ENCODE measurements around the gene DNM3.

The DNM3 gene

GRCh38 chr1:171969226-171969625, 127.9 kb downstream of the DNM3 start:
- DNase-seq (ENCODE audit: low read depth in 2 of 3, low spot score in 2 of 3): no peak

- no peak for DNase-seq (ENCODE audit: low read depth in 2 of 3, low spot score in 2 of 3)
Observed at GRCh38 chr1:171969813-171970212, 128.5 kb downstream of the DNM3 start.

DNA sequence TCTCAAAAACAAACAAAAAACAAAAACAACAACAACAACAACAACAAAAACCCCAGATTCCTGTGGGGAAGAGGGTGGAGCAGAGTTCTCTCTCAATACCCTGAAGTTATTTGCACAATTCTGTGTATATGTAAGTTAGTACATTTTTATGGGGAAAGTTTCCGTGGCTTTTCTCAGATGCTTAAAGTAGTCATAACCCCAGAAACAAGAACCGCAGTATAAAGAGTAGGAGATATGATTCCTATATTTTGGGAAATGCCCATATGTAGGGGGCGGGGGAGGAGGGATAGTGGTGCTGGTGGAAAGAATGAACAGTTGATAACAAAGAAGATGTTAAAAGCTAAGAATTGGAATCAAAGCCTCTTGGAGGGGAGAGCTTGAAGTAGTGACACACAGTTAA, 131.5 kb downstream of the DNM3 start:
- no peak for DNase-seq (ENCODE audit: low read depth in 2 of 3, low spot score in 2 of 3)

DNA sequence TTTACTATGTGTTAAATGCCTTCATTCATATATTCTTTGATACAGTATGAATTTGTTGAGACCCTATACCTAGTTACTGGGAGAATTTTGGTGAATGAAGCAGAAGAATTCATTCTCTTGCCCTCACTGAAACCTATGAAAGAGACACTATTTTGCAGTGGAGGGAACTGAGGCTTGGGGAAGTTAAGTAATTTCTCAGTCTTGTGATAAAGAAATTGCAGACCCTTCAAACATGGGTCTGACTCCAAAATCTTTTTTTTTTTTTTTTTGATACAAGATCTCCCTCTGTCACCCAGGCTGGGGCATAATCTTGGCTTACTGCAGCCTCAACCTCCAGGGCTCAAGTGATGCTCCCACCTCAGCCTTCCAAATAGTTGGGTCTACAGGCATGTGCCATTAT, 132.1 kb downstream of the DNM3 start:
- no peak for DNase-seq (ENCODE audit: low read depth in 2 of 3, low spot score in 2 of 3)

DNA sequence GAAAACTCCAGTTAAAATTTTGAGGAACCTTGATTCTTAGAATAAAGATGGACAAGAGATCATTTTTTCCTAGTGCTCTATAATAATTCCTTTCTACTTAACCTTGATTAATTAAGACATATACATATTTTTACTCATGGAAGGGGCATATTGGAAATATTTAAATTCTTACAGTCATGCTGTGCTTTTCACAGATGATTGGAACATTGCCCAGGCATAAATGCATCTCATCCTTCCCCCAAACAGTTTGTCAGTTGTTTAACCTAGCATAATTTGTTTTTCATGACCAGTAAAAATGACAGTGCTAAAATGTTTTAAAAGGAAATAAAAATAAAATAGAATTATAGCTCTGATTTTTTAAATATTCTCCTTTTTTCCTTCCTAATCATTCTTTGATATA, 140.0 kb downstream of the DNM3 start:
- no peak for DNase-seq (ENCODE audit: low read depth in 2 of 3, low spot score in 2 of 3)

GRCh38 chr1:171983584-171983983, 142.3 kb downstream of the DNM3 start:
- no peak for DNase-seq (ENCODE audit: low read depth in 2 of 3, low spot score in 2 of 3)

GRCh38 chr1:171984262-171984661, 143.0 kb downstream of the DNM3 start:
- no peak for DNase-seq (ENCODE audit: low read depth in 2 of 3, low spot score in 2 of 3)

- DNase-seq (ENCODE audit: low read depth in 2 of 3, low spot score in 2 of 3): no peak
Observed at GRCh38 chr1:171984850-171985485, 143.7 kb downstream of the DNM3 start.

DNA sequence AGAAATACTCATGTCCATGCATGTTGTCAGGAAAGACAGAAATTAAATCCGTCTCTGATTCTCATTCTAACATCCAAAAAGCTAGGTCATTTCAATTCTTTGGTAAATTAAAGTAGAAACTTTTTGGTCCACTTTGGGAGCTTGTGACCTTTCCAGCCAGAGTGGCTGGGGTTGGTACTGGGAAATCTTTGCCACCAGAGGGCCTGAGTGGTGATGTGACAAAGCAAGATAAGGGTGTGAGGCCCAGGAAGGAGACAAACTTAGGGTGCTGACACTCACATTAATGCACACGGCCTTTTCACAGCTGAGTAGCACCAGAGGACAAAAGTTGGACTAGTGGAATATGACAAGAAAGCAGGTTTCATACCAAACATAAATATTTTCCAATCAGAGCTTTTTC, 144.3 kb downstream of the DNM3 start:
- DNase-seq (ENCODE audit: low read depth in 2 of 3, low spot score in 2 of 3): no peak

GRCh38 chr1:171988243-171988885, 147.1 kb downstream of the DNM3 start:
- DNase-seq (ENCODE audit: low read depth in 2 of 3, low spot score in 2 of 3): no peak

DNA sequence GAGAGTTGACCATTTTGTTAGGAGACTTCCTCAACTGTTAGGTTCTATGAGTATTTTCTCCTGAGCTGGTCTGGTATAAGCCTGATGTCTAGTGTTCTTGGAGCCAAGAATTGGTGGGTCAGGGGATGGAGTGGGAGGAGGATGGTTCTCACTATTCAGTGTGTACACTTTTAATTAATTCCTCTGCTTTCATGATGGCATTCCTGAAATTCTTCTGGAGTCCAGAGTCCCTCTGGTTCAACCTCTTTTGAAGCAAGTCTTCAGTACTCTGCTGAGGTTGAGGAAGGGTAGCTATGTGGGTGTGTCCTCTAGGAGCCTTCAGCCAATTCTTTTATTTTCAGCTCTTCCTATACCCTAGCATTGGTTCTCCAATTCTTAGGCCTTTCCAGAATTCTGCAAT, 149.1 kb downstream of the DNM3 start:
- DNase-seq (ENCODE audit: low read depth in 2 of 3, low spot score in 2 of 3): no peak

DNA sequence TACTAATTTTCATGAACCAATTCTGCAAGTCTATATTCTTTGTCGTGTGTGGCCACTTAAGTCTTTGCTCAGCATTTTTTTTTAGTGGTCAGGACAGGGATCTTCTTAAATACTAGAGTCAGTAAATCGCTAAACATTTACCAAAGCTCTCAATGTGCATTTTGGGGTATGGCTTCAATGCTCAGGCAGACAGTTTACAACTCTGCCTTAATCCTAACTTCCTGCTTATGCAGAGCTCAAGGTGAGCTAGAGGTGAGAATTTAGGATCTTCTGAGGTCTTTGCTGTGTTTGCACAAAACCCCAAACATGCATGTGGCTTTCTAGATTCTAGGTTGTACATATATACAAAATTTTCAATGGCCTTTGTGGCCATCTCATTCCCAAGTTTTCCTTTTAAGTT, 153.0 kb downstream of the DNM3 start:
- no peak for DNase-seq (ENCODE audit: low read depth in 2 of 3, low spot score in 2 of 3)

GRCh38 chr1:171995573-171995972, 154.3 kb downstream of the DNM3 start:
- DNase-seq (ENCODE audit: low read depth in 2 of 3, low spot score in 2 of 3): no peak

- DNase-seq (ENCODE audit: low read depth in 2 of 3, low spot score in 2 of 3): no peak
Observed at GRCh38 chr1:171997936-171998335, 156.6 kb downstream of the DNM3 start.

DNA sequence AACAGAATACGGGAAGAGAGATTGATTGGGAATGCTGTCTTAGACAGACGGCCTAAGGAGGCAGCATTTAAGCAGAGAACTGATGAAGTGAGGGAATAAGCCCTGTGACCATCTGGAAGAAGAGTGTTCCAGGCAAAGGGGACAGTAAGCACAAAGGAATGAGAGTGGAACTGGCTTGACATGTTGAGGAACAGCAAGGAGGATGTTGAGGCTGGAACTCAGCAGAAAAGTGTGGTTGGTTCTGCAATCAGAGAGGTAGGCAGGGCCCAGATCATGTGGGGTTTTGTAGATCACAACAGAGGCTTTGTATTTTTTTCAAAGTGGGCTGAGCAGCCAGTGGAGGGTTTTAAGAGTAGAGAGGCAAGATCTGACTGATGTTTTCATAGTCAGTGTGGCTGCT, 157.4 kb downstream of the DNM3 start:
- DNase-seq (ENCODE audit: low read depth in 2 of 3, low spot score in 2 of 3): no peak

GRCh38 chr1:171999756-172000155, 158.5 kb downstream of the DNM3 start:
- DNase-seq (ENCODE audit: low read depth in 2 of 3, low spot score in 2 of 3): no peak

- DNase-seq (ENCODE audit: low read depth in 2 of 3, low spot score in 2 of 3): no peak
Observed at GRCh38 chr1:172001288-172001687, 160.0 kb downstream of the DNM3 start.

- no peak for DNase-seq (ENCODE audit: low read depth in 2 of 3, low spot score in 2 of 3)
Observed at GRCh38 chr1:172002725-172003345, 161.5 kb downstream of the DNM3 start.

DNA sequence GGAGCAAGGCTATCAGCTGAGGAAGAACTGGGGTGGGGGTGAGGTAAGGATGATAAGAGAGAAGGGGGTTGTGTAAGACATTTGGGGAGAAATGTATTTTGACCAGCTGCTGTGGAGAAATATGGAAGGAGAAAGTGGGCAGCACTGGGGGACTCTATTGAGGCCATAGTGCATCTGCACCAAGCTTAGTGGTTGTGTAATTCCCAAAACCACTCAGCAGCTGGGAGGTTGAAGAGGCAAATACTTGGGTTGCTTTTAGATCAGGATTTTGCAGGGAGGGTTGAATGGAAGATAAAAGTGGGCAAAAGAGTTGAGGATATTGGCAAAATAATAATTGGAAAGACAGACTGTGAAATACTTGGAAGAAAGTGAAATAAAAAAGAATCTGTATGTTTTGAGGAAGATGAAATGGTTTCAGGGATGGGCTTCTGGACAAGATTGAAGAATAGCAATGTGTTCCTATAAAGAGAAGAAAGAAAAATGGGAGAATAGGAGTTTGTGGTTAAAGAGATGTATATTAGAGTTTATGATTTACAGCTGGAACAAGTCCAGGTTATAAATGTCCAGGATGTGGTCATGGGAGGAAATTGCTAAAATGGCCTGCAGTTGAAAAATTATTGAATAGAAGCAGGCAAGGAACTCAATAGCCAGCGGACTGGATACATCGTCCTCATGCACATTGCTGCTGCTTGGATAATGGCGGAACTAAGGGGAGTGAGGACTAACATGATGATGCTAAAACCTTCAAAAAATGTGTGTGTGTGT, 162.7 kb downstream of the DNM3 start:
- DNase-seq (ENCODE audit: low read depth in 2 of 3, low spot score in 2 of 3): no peak

DNA sequence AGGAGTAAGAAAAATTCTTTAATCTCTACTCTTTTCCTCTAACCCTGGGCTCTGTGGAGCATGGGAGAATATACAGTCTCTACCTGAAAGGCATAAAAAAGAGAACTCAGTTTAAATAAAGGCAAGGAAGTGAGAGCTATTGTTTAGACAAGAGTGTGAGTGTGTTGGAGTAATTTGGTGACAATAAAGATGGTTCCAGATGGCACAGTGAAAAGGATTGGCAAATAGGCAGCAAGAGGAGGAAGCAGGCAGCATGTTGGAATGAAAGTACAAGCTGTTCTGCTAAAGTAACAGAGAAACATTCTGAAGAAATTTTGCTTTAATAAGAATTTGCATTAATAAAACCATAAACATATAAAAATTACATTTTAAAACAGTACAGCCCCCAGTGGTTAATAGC, 163.4 kb downstream of the DNM3 start:
- no peak for DNase-seq (ENCODE audit: low read depth in 2 of 3, low spot score in 2 of 3)

DNA sequence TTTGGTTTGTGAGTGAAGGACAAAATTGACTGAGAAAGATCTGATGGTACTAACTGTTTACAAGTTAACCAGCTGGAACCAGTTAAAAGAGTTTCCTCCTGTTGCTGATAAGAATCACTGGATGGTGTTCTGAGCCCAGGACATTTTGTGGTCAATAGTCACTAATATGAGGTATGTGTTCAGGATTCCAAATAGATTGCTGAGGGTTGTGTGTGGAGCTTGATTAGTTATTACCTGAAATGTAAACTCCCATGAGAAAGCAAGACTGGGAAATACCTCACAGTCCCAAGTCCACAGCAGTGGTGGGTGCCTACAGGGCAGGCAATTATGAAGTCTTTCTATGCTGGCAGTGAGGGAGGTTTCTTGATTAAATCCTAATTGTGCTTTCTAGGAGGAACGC, 164.6 kb downstream of the DNM3 start:
- no peak for DNase-seq (ENCODE audit: low read depth in 2 of 3, low spot score in 2 of 3)

GRCh38 chr1:172006660-172007059, 165.4 kb downstream of the DNM3 start:
- no peak for DNase-seq (ENCODE audit: low read depth in 2 of 3, low spot score in 2 of 3)
